HUDEP-2 (cell line): Measurements from ENCODE around the gene SLC24A4.

Experiments used
- DNase-seq, 76 experiments: peaks; one replicate each; lab custom pipeline; 2025; ENCODE audit not compliant: unreplicated experiment in 76 of 76; lab: John Stamatoyannopoulos, UW

Gene SLC24A4

GRCh38 chr14:92316176-92316575 lies 6.8 kb upstream of the SLC24A4 start:
- DNase-seq, result no peak

- no peak for DNase-seq
Measured at GRCh38 chr14:92316937-92317336, 6.0 kb upstream of the SLC24A4 start.

GRCh38 chr14:92317511-92317910 lies 5.5 kb upstream of the SLC24A4 start:
- no peak for DNase-seq

- DNase-seq, result no peak
Measured at GRCh38 chr14:92321701-92322100, 1.3 kb upstream of the SLC24A4 start.

- no peak for DNase-seq
Measured at GRCh38 chr14:92322516-92322915, 449 bp upstream of the SLC24A4 start.

GRCh38 chr14:92323916-92324818 lies 1.2 kb downstream of the SLC24A4 start:
- DNase-seq, result no peak

GRCh38 chr14:92325835-92326234 lies 2.9 kb downstream of the SLC24A4 start:
- DNase-seq, result peak in 1 of 76 experiments; percentile 9

- DNase-seq, result no peak
Measured at GRCh38 chr14:92328664-92329255, 5.8 kb downstream of the SLC24A4 start.

GRCh38 chr14:92334050-92334449 lies 11.1 kb downstream of the SLC24A4 start:
- DNase-seq, result no peak

- DNase-seq, result no peak
Measured at GRCh38 chr14:92336363-92336762, 13.4 kb downstream of the SLC24A4 start.

GRCh38 chr14:92339426-92339825 lies 16.5 kb downstream of the SLC24A4 start:
- no peak for DNase-seq

GRCh38 chr14:92340071-92340470 lies 17.1 kb downstream of the SLC24A4 start:
- DNase-seq, result no peak

- no peak for DNase-seq
Measured at GRCh38 chr14:92340931-92341330, 18.0 kb downstream of the SLC24A4 start.

- DNase-seq, result no peak
Measured at GRCh38 chr14:92341791-92342190, 18.8 kb downstream of the SLC24A4 start.

- DNase-seq, result no peak
Measured at GRCh38 chr14:92348154-92348553, 25.2 kb downstream of the SLC24A4 start.

- no peak for DNase-seq
Measured at GRCh38 chr14:92351750-92352149, 28.8 kb downstream of the SLC24A4 start.

- DNase-seq, result peak in 22 of 76 experiments; percentile 1 to 22 (median 9)
Measured at GRCh38 chr14:92352158-92352985, 29.4 kb downstream of the SLC24A4 start.

GRCh38 chr14:92353447-92353846 lies 30.5 kb downstream of the SLC24A4 start:
- DNase-seq, result no peak

GRCh38 chr14:92356677-92357076 lies 33.7 kb downstream of the SLC24A4 start:
- DNase-seq, result no peak

- no peak for DNase-seq
Measured at GRCh38 chr14:92360651-92361370, 37.8 kb downstream of the SLC24A4 start.
